ENCODE measurements around the gene TMEM165.
"Not testable (repeated sequence)": the region's sequence is repeated elsewhere in the genome, so short reads cannot be mapped to it uniquely, and the experiment has no call there.

TMEM165 gene

DNA sequence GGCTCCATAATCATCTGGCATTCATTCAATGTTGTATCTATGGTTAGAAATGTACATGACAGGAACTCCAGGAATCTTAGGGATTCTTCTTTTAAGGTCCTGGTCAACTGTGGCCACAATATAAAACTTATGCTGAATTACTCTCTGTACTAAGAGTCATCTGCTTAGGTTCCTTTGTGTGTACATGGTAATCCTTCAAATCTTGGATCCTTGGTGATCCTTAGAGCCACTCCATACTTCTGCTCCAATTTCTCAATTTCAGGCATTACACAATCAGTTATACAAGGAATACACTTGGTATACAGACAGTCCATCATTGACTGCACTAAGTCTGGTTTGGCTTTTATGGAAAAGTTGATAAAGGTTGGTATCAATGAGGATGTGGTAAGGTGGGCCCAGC is 43.9 kb upstream of the TMEM165 start:
- Histone ChIP-seq H3K4me3 (ENCODE audit: low read depth, low read length) (no peak overlapping the region), H3K36me3 (no peaks in the 10 kb centered on the region), H3K9me3 (no peaks in the 10 kb centered on the region), H3K27me3 (no peaks in the 10 kb centered on the region), H3K4me1 (no peaks in the 10 kb centered on the region)
- TF ChIP-seq, protein P1, sequence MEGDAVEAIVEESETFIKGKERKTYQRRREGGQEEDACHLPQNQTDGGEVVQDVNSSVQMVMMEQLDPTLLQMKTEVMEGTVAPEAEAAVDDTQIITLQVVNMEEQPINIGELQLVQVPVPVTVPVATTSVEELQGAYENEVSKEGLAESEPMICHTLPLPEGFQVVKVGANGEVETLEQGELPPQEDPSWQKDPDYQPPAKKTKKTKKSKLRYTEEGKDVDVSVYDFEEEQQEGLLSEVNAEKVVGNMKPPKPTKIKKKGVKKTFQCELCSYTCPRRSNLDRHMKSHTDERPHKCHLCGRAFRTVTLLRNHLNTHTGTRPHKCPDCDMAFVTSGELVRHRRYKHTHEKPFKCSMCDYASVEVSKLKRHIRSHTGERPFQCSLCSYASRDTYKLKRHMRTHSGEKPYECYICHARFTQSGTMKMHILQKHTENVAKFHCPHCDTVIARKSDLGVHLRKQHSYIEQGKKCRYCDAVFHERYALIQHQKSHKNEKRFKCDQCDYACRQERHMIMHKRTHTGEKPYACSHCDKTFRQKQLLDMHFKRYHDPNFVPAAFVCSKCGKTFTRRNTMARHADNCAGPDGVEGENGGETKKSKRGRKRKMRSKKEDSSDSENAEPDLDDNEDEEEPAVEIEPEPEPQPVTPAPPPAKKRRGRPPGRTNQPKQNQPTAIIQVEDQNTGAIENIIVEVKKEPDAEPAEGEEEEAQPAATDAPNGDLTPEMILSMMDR (IDR thresholded peaks at IDR 0.05; ENCODE audit: low read depth, low read length), result no peak
- no peak for DNase-seq

- TF ChIP-seq, protein P1 (IDR thresholded peaks at IDR 0.05; ENCODE audit: low read depth, low read length), result no peak
- Histone ChIP-seq H3K4me1 (no peaks in the 10 kb centered on the region), H3K36me3 (no peaks in the 10 kb centered on the region), H3K4me3 (ENCODE audit: low read depth, low read length) (no peak overlapping the region), H3K9me3 (no peaks in the 10 kb centered on the region), H3K27me3 (no peaks in the 10 kb centered on the region)
- no peak for DNase-seq
Observed at GRCh38 chr4:55352726-55353125, 43.0 kb upstream of the TMEM165 start.

- H3K27me3 ChIP-seq; H3K9me3 ChIP-seq; H3K36me3 ChIP-seq; DNase-seq; H3K4me3 ChIP-seq (ENCODE audit: low read depth, low read length); H3K4me1 ChIP-seq: not testable (repeated sequence)
Observed at GRCh38 chr4:55353228-55353747, 42.5 kb upstream of the TMEM165 start.

GRCh38 chr4:55354648-55355047 is 41.1 kb upstream of the TMEM165 start:
- no peak for DNase-seq
- no peaks in the 10 kb centered on the region for H3K4me1 ChIP-seq

DNA sequence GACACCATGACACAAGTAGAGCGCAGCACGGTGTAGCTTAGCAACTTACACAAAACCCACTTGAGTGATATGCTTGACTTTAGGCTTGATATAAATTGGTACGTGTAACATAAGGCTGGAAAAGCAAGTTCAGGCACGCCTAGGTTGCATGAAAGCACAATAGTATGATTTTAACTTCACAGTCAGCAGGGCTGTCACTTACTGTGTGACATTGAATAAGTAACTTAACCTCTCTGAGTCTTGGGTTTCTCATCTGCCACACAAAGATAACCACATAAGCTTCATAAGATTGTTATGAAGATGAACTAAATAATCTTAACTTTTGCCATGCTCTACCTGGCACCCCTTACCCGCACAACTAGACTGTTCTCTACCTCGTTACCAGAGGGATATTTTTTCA is 40.2 kb upstream of the TMEM165 start:
- H3K4me1 ChIP-seq, result no peaks in the 10 kb centered on the region
- H3K27me3 ChIP-seq, result no peaks in the 10 kb centered on the region
- H3K9me3 ChIP-seq, result no peaks in the 10 kb centered on the region
- TF ChIP-seq, protein P1 (IDR thresholded peaks at IDR 0.05; ENCODE audit: low read depth, low read length), result no peak
- H3K36me3 ChIP-seq, result no peaks in the 10 kb centered on the region
- no peak overlapping the region for H3K4me3 ChIP-seq (ENCODE audit: low read depth, low read length)
- DNase-seq, result no peak

More at GRCh38 chr4:55354648-55355047, 41.1 kb upstream of the TMEM165 start:
- Histone ChIP-seq H3K27me3 (no peaks in the 10 kb centered on the region), H3K9me3 (no peaks in the 10 kb centered on the region), H3K36me3 (no peaks in the 10 kb centered on the region), H3K4me3 (ENCODE audit: low read depth, low read length) (no peak overlapping the region)
- TF ChIP-seq, protein P1 (IDR thresholded peaks at IDR 0.05; ENCODE audit: low read depth, low read length), result no peak

DNA sequence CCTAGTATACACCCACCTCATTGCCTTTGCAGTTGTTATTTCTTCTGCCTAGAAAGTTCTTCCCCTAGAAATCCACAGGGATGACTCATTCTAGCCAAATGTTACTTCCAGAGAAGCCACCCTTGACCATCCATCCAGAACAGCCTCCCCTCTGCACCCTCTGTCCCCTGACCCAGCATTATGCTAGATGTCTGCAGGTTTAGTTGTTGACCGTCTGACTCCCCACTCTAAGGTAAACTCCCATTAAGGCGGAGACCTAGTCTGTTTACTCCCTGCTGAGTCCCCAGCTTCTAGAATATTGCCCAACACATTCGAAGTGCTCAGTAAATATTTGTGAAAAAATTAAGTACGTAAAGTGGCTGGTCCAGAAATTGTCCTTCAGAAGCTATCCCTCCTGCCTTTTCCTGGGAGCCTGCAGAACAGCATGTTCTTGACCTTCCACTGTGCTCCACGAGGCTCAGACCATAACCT is 38.7 kb upstream of the TMEM165 start:
- Histone ChIP-seq H3K4me3 (ENCODE audit: low read depth, low read length) (no peak overlapping the region), H3K36me3 (no peaks in the 10 kb centered on the region), H3K9me3 (no peaks in the 10 kb centered on the region), H3K27me3 (no peaks in the 10 kb centered on the region), H3K4me1 (no peaks in the 10 kb centered on the region)
- TF ChIP-seq, protein P1 (IDR thresholded peaks at IDR 0.05; ENCODE audit: low read depth, low read length), result no peak
- DNase-seq, result no peak

DNA sequence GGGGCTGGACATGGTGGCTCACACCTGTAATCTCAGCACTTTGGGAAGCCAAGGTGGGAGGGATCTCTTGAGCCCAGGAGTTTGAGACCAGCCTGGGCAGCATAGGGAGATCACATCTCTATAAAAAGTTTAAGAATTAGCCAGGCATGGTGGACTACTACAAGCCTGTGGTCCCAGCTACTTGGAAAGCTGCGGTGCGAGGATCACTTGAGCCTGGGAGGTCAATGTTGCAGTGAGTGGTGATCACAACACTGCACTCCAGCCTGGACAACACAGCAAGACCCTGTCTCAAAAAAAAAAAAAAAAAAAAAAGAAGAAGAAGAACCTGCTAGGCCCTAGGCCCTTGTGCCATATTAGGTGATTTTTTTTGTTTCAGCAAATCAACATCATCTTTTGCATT is 37.5 kb upstream of the TMEM165 start:
- no peaks in the 10 kb centered on the region for H3K36me3 ChIP-seq
- DNase-seq, result no peak
- no peaks in the 10 kb centered on the region for H3K4me1 ChIP-seq

More for the DNA sequence above, 37.5 kb upstream of the TMEM165 start:
- no peaks in the 10 kb centered on the region for H3K9me3 ChIP-seq
- H3K4me3 ChIP-seq (ENCODE audit: low read depth, low read length), result no peak overlapping the region
- TF ChIP-seq, protein P1 (IDR thresholded peaks at IDR 0.05; ENCODE audit: low read depth, low read length), result no peak
- no peaks in the 10 kb centered on the region for H3K27me3 ChIP-seq

All from BE2C (cell line).